Thyroid gland (tissue), 4 donors: Measurements from ENCODE around the gene MAPT. TPM values are rescaled to one million over a fixed set of nuclear protein-coding genes. Genes with fewer than 3 reads are reported as not detected.

Source experiments
- DNase-seq, 2 donors: peaks; one replicate each; pipeline ENCODE4 v3.0.0-alpha.2; 2019
- H3K27ac ChIP-seq, 3 donors: fragments of 200-600 bp; sonication (generic); 1 replicate in 2 of 3; 2 replicates in 1 of 3; pipeline ENCODE4 v1.5.1; 2016 to 2019; ENCODE audit warnings: mild to moderate bottlenecking in 1 of 3, moderate library complexity in 1 of 3
- H3K27me3 ChIP-seq: fragments of 200-600 bp; sonication (generic); one replicate; pipeline ENCODE4 v1.5.1; 2019
- H3K36me3 ChIP-seq, 2 donors: fragments of 200-600 bp; sonication (generic); one replicate each; pipeline ENCODE4 v1.5.1; 2016 to 2019
- H3K4me1 ChIP-seq, 2 donors: fragments of 200-600 bp; sonication (generic); one replicate each; pipeline ENCODE4 v1.5.1; 2017 to 2019
- H3K4me3 ChIP-seq, 3 donors: fragments of 200-600 bp; sonication (generic); replicated peaks in 1 of 3; 1 replicate in 2 of 3; 2 replicates in 1 of 3; pipeline ENCODE4 v1.5.1; 2016; ENCODE audit warnings: mild to moderate bottlenecking in 1 of 3
- H3K9me3 ChIP-seq: fragments of 200-600 bp; sonication (generic); one replicate; pipeline ENCODE4 v1.5.1; 2017
- POLR2A ChIP-seq, 2 donors: fragments of 450-650 bp; IDR thresholded peaks; one replicate each; pipeline ENCODE4 v1.6.1; 2017; ENCODE audit warnings: antibody characterized with exemption in 2 of 2, mild to moderate bottlenecking in 2 of 2, moderate library complexity in 1 of 2
- WGBS, 2 donors: methylation state at CpG; one replicate each; pipeline ENCODE4 v1.1.5; 2017; 5-methylcytosine and 5-hydroxymethylcytosine counted together
- intact Hi-C: fragments of 100-400 bp; cut with DNase I; formaldehyde crosslinking; loops from one replicate; pipeline ENCODE4 v1.15.1; 2023
- total RNA-seq, 4 donors: library from RNA; depleted of rRNA; stranded (reverse); fragments of >200 nt; gene quantifications; one replicate each; pipeline ENCODE4 v1.2.3, GENCODE V29; 2016
- TF ChIP-seq, protein P1 (sequence below), 6 experiments: fragments of 200-600 bp in 3 of 6; fragments of 450-650 bp in 3 of 6; sonication (generic) in 3 of 6; IDR thresholded peaks; one replicate each; pipeline ENCODE4 v1.5.1; 2016 to 2019; ENCODE audit warnings: antibody characterized with exemption in 6 of 6, mild to moderate bottlenecking in 2 of 6, inconsistent platforms in 1 of 6, moderate library complexity in 1 of 6

The MAPT gene
- total RNA-seq, 4 donors from 2014 or later: 0.54 to 1.8 (median 0.92) TPM

DNA sequence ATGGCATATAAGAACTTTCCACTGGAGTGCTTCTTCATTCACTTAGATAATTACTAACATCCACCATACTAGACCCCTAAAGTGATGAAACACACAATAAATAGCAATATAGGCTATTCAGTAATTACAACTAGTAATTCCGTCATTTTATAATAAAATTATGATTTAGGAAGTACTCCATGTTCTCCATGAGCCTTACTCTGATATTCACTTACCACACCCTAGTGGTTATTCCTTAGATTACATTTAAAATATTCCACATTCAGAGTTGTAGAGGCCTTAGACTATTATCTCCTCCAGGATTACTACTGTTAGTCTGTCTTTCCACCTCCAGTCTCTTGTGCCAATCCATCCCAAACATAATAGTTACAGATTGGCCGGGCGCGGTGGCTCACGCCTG, 167.1 kb downstream of the MAPT start:
- no peak for DNase-seq
- Histone ChIP-seq H3K36me3 (peaks cover 2 to 10% of the 10 kb centered on the region in 2 donors), H3K4me1 (peaks cover 56 to 57% of the 10 kb centered on the region in 2 donors), H3K27ac (no peak overlapping the region), H3K9me3 (no peaks in the 10 kb centered on the region), H3K4me3 (no peak overlapping the region), H3K27me3 (no peaks in the 10 kb centered on the region)
- intact Hi-C loops: no loop called here
- no peak for TF ChIP-seq POLR2A (IDR thresholded peaks at IDR 0.05)
- TF ChIP-seq, protein P1, sequence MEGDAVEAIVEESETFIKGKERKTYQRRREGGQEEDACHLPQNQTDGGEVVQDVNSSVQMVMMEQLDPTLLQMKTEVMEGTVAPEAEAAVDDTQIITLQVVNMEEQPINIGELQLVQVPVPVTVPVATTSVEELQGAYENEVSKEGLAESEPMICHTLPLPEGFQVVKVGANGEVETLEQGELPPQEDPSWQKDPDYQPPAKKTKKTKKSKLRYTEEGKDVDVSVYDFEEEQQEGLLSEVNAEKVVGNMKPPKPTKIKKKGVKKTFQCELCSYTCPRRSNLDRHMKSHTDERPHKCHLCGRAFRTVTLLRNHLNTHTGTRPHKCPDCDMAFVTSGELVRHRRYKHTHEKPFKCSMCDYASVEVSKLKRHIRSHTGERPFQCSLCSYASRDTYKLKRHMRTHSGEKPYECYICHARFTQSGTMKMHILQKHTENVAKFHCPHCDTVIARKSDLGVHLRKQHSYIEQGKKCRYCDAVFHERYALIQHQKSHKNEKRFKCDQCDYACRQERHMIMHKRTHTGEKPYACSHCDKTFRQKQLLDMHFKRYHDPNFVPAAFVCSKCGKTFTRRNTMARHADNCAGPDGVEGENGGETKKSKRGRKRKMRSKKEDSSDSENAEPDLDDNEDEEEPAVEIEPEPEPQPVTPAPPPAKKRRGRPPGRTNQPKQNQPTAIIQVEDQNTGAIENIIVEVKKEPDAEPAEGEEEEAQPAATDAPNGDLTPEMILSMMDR (IDR thresholded peaks at IDR 0.05): peak in 2 of 6 experiments; percentile 19 to 27
- 94 to 100% methylated on average over 5 of the region's 5 CpGs for WGBS, 2 donors

- Histone ChIP-seq H3K9me3 (no peaks in the 10 kb centered on the region), H3K36me3 (peaks cover 2 to 12% of the 10 kb centered on the region in 2 donors), H3K4me1 (peaks cover 44 to 52% of the 10 kb centered on the region in 2 donors), H3K27me3 (no peaks in the 10 kb centered on the region), H3K4me3 (no peak overlapping the region), H3K27ac (peak overlapping the region; percentile 69 to 74 (median 73))
- no peak for DNase-seq
- TF ChIP-seq POLR2A (IDR thresholded peaks at IDR 0.05): no peak
- TF ChIP-seq, protein P1 (IDR thresholded peaks at IDR 0.05): no peak
- WGBS, 2 donors: 22 to 33% methylated on average over 2 of the region's 2 CpGs
- intact Hi-C loops: no loop called here
Observed at GRCh38 chr17:46063241-46063640, 168.9 kb downstream of the MAPT start.

GRCh38 chr17:46064460-46064859, 170.1 kb downstream of the MAPT start:
- H3K36me3 ChIP-seq: peaks cover 2 to 12% of the 10 kb centered on the region in 2 donors
- TF ChIP-seq, protein P1 (IDR thresholded peaks at IDR 0.05): no peak
- TF ChIP-seq POLR2A (IDR thresholded peaks at IDR 0.05): no peak
- intact Hi-C loops: no loop called here

DNA sequence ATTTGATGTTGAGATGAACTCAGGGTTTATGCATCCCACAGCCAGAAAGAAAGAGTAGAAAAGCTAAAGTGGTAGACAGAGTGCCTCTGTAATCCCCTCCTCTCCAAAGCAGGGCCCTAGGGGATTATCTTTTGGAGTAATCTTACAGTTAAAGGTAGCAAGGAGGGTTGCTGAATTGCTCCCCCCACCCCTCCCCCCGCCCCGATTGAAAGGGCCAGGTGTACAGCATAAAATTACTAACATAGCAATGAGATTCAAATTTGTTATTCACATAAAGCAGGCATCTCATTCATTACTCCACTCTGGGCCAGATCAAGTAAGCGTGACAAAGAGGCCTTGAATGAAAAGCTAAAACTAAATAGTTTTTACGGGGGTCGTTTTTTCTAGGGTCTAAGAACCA, 177.4 kb downstream of the MAPT start:
- H3K27ac ChIP-seq: no peak overlapping the region
- intact Hi-C loops: no loop called here

More at GRCh38 chr17:46064460-46064859, 170.1 kb downstream of the MAPT start:
- H3K27ac ChIP-seq: peak overlapping the region in 2 of 3 donors; percentile 73 to 74
- H3K9me3 ChIP-seq: no peaks in the 10 kb centered on the region
- WGBS, 2 donors: 91 to 94% methylated on average over 1 of the region's 1 CpG
- DNase-seq: no peak
- no peaks in the 10 kb centered on the region for H3K27me3 ChIP-seq
- no peak overlapping the region for H3K4me3 ChIP-seq
- H3K4me1 ChIP-seq: peaks cover 36 to 46% of the 10 kb centered on the region in 2 donors

DNA sequence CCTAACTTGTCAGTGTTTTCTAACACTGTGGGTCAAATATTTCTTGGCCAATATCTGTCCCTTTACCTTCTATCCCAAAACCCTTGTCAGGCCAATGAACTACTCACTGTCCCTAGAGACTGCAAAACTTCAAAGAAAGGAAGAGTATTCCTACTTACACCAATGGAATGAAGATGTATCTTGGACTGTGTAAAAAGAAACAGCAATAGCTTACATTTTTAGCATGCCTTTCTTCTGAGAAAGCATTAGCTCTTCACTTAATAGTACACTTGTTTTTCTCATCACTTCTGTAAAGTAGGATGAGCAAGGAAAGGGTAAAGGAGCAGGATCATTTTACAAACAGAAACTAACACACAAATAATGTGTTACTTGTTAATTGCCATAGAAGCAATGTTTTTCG, 178.6 kb downstream of the MAPT start:
- Histone ChIP-seq H3K36me3 (no peaks in the 10 kb centered on the region), H3K9me3 (no peaks in the 10 kb centered on the region), H3K4me3 (no peak overlapping the region), H3K27ac (no peak overlapping the region), H3K27me3 (no peaks in the 10 kb centered on the region), H3K4me1 (peaks cover 23 to 39% of the 10 kb centered on the region in 2 donors)
- 90 to 97% methylated on average over 1 of the region's 1 CpG for WGBS, 2 donors
- intact Hi-C loops: no loop called here
- DNase-seq: no peak
- TF ChIP-seq, protein P1 (IDR thresholded peaks at IDR 0.05): no peak
- no peak for TF ChIP-seq POLR2A (IDR thresholded peaks at IDR 0.05)

More for the DNA sequence above, 177.4 kb downstream of the MAPT start:
- no peak for DNase-seq
- H3K9me3 ChIP-seq: no peaks in the 10 kb centered on the region
- peaks cover 23 to 31% of the 10 kb centered on the region in 2 donors for H3K4me1 ChIP-seq
- no peak overlapping the region for H3K4me3 ChIP-seq
- no peaks in the 10 kb centered on the region for H3K27me3 ChIP-seq
- H3K36me3 ChIP-seq: no peaks in the 10 kb centered on the region
- WGBS, 2 donors: 42 to 44% methylated on average over 5 of the region's 5 CpGs
- TF ChIP-seq POLR2A (IDR thresholded peaks at IDR 0.05): no peak
- TF ChIP-seq, protein P1 (IDR thresholded peaks at IDR 0.05): no peak
